IPS DF 4.7 (cell line): ENCODE data around the gene DNAJB11.
"Not testable (repeated sequence)": the region's sequence is repeated elsewhere in the genome, so short reads cannot be mapped to it uniquely, and the experiment has no call there.

Experiments used
- DNase-seq: peaks from one replicate; pipeline ENCODE4 v3.0.0-alpha.2; 2013; ENCODE audit warnings: low spot score; ENCODE audit errors: extremely low read depth

DNAJB11 gene

GRCh38 chr3:186617036-186617946, 46.8 kb downstream of the DNAJB11 start:
- peak; percentile 28 for DNase-seq

DNA sequence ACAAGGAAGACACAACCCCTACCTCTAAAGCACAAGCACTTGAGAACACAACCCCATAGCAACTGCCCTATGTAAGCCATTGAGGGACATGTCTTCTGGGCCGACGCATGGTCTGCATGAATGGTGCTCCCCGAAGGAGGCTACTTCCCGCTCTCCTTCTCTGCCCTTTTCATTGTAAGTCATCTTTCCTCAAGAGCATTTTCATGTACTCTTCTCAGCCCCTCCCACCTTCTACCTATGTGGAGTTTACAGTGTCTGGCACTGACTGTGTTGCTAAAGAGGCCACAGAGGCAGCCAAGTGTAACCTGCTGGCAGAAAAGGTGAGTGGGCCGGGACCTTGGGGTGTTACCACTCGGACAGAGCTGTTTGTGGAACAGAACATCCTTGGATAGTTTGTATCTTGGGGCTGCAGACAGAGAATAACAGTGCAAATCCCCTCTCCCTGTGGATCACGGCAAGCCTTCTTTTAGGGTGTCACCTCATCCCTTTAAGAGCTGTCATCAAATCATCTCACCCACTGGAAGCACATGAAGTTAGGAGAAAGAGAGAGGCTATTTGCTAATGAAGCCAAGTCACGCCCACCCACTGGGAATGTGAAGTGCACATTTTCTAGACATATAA, 47.9 kb downstream of the DNAJB11 start:
- DNase-seq: no peak

- DNase-seq: no peak
Observed at GRCh38 chr3:186619787-186620212, 49.3 kb downstream of the DNAJB11 start.

GRCh38 chr3:186620213-186621092, 49.9 kb downstream of the DNAJB11 start:
- no peak for DNase-seq

GRCh38 chr3:186621894-186622650, 51.6 kb downstream of the DNAJB11 start:
- DNase-seq: no peak

- DNase-seq: no peak
Observed at GRCh38 chr3:186622651-186623310, 52.3 kb downstream of the DNAJB11 start.

GRCh38 chr3:186624598-186624997, 54.1 kb downstream of the DNAJB11 start:
- DNase-seq: no peak

- DNase-seq: no peak
Observed at GRCh38 chr3:186625600-186626042, 55.1 kb downstream of the DNAJB11 start.

GRCh38 chr3:186626254-186626847, 55.8 kb downstream of the DNAJB11 start:
- no peak for DNase-seq

DNA sequence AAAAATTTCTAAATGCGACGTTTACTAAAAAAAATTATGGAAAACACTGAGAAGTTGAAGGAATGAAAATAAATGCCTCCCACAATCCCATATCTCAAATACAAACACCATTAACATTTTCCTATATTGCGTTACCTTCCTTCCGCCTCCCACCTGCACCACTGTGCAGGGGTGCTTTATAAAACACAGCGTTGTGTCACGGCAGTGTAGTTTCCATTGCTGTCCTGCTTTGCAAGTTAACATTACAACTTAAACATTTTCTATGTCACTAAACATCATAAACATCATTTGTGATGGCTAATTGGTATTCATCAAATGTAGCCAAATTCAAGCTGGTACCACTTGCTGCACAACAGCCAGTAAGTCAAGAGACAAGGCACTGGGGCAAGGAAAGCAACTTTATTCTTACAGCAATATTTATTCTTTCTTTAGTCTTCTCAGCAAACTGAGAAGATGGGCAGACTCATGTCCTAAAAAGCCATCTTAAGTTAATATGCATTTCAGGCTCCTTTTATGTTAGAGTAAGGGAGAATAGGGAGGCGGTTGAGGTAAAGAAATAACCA, 57.4 kb downstream of the DNAJB11 start:
- DNase-seq: no peak

DNA sequence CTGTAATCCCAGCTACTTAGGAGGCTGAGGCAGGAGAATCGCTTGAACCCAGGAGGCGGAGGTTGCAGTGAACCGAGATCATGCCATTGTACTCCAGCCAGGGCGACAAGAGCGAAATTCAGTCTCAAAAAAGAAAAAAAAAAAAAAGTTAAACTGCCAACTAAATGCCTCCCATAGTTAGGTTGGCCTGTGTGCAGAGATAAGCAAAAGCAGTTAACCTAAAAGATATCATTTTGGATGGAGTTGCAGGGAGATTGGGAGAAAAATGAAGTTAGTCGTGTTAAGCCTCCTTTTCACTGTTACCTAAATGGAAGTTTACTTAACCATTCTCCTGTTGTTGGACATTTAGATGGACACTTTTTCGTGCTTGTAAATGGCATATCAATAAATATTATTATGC, 58.2 kb downstream of the DNAJB11 start:
- DNase-seq: no peak

GRCh38 chr3:186630950-186631641, 60.6 kb downstream of the DNAJB11 start:
- no peak for DNase-seq

DNA sequence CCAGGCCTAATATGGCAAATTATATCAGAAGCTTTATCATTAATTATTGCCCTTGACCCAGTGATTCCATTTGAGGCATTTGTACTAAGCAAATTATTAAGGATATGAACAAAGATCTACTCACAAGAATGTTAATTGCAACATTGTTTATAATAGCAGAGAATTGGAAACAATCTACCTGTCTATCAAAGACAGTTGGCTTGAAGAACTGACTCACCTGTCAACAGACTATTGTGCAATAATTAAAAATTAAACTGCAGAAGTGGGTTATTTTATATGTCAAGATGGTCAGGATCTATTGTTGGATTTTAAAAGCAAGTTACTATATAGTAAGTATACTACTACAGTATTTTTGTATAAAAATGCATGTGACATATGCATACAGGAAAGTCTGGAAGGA, 63.0 kb downstream of the DNAJB11 start:
- no peak for DNase-seq

- not testable (repeated sequence) for DNase-seq
Observed at GRCh38 chr3:186634207-186634606, 63.7 kb downstream of the DNAJB11 start.
